ENCODE data around the gene RILP.

RILP gene

GRCh38 chr17:1604831-1605528 lies 44.7 kb downstream of the RILP start:
- DNase-seq (ENCODE audit: low read depth in 2 of 2) = no peak

GRCh38 chr17:1601571-1601970 lies 48.1 kb downstream of the RILP start:
- DNase-seq (ENCODE audit: low read depth in 2 of 2) = no peak

DNA sequence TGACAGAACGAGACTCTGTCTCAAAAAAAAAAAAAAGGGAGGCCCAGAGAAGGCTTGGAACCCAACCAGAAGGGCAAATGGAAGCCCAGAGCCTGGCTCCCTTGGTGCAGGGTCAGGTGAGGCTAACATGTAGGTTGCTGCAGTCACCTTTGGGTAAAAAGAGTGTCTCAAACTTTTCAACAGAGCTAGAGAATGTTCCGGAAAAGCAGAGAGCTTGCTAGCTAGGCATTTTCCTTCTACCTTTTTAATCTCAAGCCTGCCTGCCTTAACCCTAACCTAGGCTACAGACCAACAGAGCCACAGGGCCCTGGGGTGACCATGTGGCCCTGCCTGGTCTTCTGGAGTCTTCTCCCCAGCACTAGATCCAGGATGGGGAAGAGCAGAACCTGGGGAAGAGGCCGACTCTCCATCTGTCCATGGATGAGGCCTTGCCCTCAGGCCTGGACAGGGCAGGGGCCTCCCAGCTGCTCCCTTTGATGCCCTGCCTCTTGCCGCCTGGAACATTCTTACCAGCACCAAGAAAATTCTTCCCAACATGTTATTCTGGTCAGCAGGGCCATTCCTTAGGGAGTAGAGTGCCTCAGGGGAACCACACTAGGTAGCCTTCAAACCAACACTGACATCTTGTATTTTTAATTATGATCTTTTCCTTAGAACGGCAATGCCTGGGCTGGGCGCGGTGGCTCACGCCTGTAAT lies 51.1 kb downstream of the RILP start:
- no peak for DNase-seq (ENCODE audit: low read depth in 2 of 2)

DNA sequence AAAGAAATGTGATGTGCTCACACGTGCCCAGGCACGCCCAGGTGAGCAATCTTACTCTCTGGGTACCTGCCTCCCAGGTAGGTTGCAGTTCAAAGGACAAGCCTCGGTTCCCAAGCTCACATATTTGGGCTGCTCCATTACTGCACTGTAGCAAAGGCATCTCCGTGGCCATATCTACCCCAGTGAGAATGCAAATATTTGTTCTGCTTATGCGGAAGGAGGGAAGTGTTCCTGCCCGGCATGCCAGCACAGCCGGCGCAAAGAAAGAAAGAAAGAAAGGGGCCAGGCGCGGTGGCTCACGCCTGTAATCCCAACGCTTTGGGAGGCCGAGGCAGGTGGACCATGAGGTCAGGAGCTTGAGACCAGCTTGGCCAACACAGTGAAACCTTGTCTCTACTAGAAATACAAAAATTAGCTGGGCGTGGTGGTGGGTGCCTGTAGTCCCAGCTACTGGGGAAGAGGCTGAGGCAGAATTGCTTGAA lies 51.8 kb downstream of the RILP start:
- no peak for DNase-seq (ENCODE audit: low read depth in 2 of 2)

All from stimulated activated CD8-positive, alpha-beta memory T cell treated with anti-CD3 and anti-CD28 coated beads, Interleukin-7, amount 100 ng/mL, for 4 hours (primary cell).